ENCODE data around the gene TMEM106A.
A peak's percentile ranks its signal among the peaks of the same experiment; 100 is the strongest.
"Not testable (repeated sequence)": the region's sequence is repeated elsewhere in the genome, so short reads cannot be mapped to it uniquely, and the experiment has no call there.

TMEM106A gene

GRCh38 chr17:43186656-43187055 is 25.0 kb upstream of the TMEM106A start:
- H3K36me3 ChIP-seq (ENCODE audit: control insufficient read depth, insufficient read depth, low read length), result peaks cover 50% of the 10 kb centered on the region
- 88 to 96% methylated on average over 2 of the region's 5 CpGs for WGBS, 2 experiments (ENCODE audit: insufficient coverage in 2 of 2)
- not testable (repeated sequence) for H3K9me3 ChIP-seq (ENCODE audit: control insufficient read depth, low read length); H3K27ac ChIP-seq (ENCODE audit: low read depth, low read length, severe bottlenecking); H3K4me3 ChIP-seq (ENCODE audit: extremely low read depth, insufficient read depth, low read length, poor library complexity, severe bottlenecking); H3K4me1 ChIP-seq (ENCODE audit: control insufficient read depth, insufficient read depth, low read length, poor library complexity, severe bottlenecking)

DNA sequence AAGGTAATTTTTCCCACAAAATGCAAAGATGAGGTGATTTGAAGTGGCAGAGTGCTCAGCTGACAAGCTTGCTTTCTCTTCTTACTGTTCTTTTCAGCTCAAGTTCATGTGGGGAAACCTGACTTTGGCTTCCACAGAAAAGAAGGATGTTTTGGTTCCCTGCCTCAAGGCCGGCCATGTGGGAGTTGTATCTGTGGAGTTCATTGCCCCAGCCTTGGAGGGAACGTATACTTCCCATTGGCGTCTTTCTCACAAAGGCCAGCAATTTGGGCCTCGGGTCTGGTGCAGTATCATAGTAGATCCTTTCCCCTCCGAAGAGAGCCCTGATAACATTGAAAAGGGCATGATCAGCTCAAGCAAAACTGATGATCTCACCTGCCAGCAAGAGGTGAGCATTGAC is 18.4 kb upstream of the TMEM106A start:
- H3K36me3 ChIP-seq (ENCODE audit: control insufficient read depth, insufficient read depth, low read length), result peaks cover 92% of the 10 kb centered on the region

GRCh38 chr17:43199633-43200032 is 12.0 kb upstream of the TMEM106A start:
- H3K4me3 ChIP-seq (ENCODE audit: extremely low read depth, insufficient read depth, low read length, poor library complexity, severe bottlenecking), result no peak overlapping the region
- peaks cover 6% of the 10 kb centered on the region for H3K4me1 ChIP-seq (ENCODE audit: control insufficient read depth, insufficient read depth, low read length, poor library complexity, severe bottlenecking)
- no peak overlapping the region for H3K27ac ChIP-seq (ENCODE audit: low read depth, low read length, severe bottlenecking)
- H3K9me3 ChIP-seq (ENCODE audit: control insufficient read depth, low read length), result no peaks in the 10 kb centered on the region
- 89 to 95% methylated on average over 2 of the region's 2 CpGs for WGBS, 2 experiments (ENCODE audit: insufficient coverage in 2 of 2)
- peaks cover 97% of the 10 kb centered on the region for H3K36me3 ChIP-seq (ENCODE audit: control insufficient read depth, insufficient read depth, low read length)

More for the DNA sequence above, 18.4 kb upstream of the TMEM106A start:
- H3K4me3 ChIP-seq (ENCODE audit: extremely low read depth, insufficient read depth, low read length, poor library complexity, severe bottlenecking), result no peak overlapping the region
- H3K9me3 ChIP-seq (ENCODE audit: control insufficient read depth, low read length), result no peaks in the 10 kb centered on the region
- no peaks in the 10 kb centered on the region for H3K4me1 ChIP-seq (ENCODE audit: control insufficient read depth, insufficient read depth, low read length, poor library complexity, severe bottlenecking)
- WGBS, 2 experiments (ENCODE audit: insufficient coverage in 2 of 2), result 96 to 98% methylated on average over 5 of the region's 5 CpGs
- H3K27ac ChIP-seq (ENCODE audit: low read depth, low read length, severe bottlenecking), result no peak overlapping the region

DNA sequence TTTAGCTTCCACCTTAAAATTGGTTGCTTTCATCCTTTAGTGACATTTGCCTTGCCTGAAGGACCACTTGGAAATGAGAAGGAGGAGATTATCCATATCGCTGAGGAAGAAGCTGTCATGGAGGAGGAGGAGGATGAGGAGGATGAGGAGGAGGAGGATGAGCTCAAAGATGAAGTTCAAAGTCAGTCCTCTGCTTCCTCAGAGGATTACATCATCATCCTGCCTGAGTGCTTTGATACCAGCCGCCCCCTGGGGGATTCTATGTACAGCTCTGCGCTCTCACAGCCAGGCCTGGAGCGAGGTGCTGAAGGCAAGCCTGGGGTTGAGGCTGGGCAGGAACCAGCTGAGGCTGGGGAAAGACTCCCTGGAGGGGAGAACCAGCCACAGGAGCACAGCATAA is 11.5 kb upstream of the TMEM106A start:
- H3K36me3 ChIP-seq (ENCODE audit: control insufficient read depth, insufficient read depth, low read length), result peaks cover 95% of the 10 kb centered on the region
- WGBS, 2 experiments (ENCODE audit: insufficient coverage in 2 of 2), result 91 to 93% methylated on average over 4 of the region's 4 CpGs
- peaks cover 6% of the 10 kb centered on the region for H3K4me1 ChIP-seq (ENCODE audit: control insufficient read depth, insufficient read depth, low read length, poor library complexity, severe bottlenecking)
- H3K27ac ChIP-seq (ENCODE audit: low read depth, low read length, severe bottlenecking), result no peak overlapping the region
- H3K4me3 ChIP-seq (ENCODE audit: extremely low read depth, insufficient read depth, low read length, poor library complexity, severe bottlenecking), result no peak overlapping the region
- no peaks in the 10 kb centered on the region for H3K9me3 ChIP-seq (ENCODE audit: control insufficient read depth, low read length)

DNA sequence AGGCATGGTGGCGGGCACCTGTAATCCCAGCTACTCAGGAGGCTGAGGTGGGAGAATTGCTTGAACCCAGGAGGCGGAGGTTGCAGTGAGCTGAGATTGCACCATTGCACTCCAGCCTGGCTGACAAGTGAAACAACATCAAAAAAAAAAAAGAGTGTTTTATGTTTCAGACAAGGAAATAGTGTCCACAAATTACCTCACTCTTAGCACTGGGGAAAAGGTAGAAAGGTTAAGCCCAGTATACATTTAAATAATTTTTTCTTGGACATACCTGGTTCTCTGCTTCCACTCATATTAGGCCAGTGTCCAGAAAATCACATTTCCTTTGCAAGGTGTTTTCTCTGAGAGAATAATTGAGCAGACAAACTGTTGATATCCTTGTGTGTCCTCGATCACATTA is 8.7 kb upstream of the TMEM106A start:
- H3K4me3 ChIP-seq (ENCODE audit: extremely low read depth, insufficient read depth, low read length, poor library complexity, severe bottlenecking); H3K4me1 ChIP-seq (ENCODE audit: control insufficient read depth, insufficient read depth, low read length, poor library complexity, severe bottlenecking); H3K27ac ChIP-seq (ENCODE audit: low read depth, low read length, severe bottlenecking); H3K9me3 ChIP-seq (ENCODE audit: control insufficient read depth, low read length): not testable (repeated sequence)
- WGBS, 2 experiments (ENCODE audit: insufficient coverage in 2 of 2), result 94 to 100% methylated on average over 2 of the region's 3 CpGs
- H3K36me3 ChIP-seq (ENCODE audit: control insufficient read depth, insufficient read depth, low read length), result peaks cover 76% of the 10 kb centered on the region

DNA sequence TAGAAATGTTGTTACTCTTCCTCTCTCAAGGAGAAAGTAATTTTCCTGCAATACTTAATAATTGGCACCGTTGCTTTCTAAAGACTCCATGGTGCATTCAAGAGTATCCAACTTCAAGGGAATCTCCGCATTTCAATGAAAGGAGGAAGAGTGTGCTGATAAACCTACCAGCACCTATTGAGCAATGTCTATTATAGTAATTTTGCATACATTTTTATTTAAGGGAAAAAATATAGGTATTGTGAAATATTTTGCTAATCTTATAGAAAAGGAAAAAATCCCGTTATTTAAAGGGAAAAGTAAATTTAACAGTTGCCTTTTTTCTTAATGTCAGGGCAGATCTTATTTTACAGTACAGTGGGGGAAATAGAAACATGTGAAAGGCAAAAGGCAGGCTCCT is 1.1 kb upstream of the TMEM106A start:
- H3K4me3 ChIP-seq (ENCODE audit: extremely low read depth, insufficient read depth, low read length, poor library complexity, severe bottlenecking), result no peak overlapping the region
- peaks cover 12% of the 10 kb centered on the region for H3K4me1 ChIP-seq (ENCODE audit: control insufficient read depth, insufficient read depth, low read length, poor library complexity, severe bottlenecking)
- peaks cover 36% of the 10 kb centered on the region for H3K36me3 ChIP-seq (ENCODE audit: control insufficient read depth, insufficient read depth, low read length)
- no peak overlapping the region for H3K27ac ChIP-seq (ENCODE audit: low read depth, low read length, severe bottlenecking)
- no peaks in the 10 kb centered on the region for H3K9me3 ChIP-seq (ENCODE audit: control insufficient read depth, low read length)
- 91 to 100% methylated on average over 1 of the region's 3 CpGs for WGBS, 2 experiments (ENCODE audit: insufficient coverage in 2 of 2)

GRCh38 chr17:43211123-43211479 is 574 bp upstream of the TMEM106A start:
- H3K36me3 ChIP-seq (ENCODE audit: control insufficient read depth, insufficient read depth, low read length), result peaks cover 42% of the 10 kb centered on the region
- H3K9me3 ChIP-seq (ENCODE audit: control insufficient read depth, low read length), result no peaks in the 10 kb centered on the region
- peak overlapping the region; percentile 81 for H3K27ac ChIP-seq (ENCODE audit: low read depth, low read length, severe bottlenecking)
- peak overlapping the region; percentile 62 for H3K4me3 ChIP-seq (ENCODE audit: extremely low read depth, insufficient read depth, low read length, poor library complexity, severe bottlenecking)
- WGBS, 2 experiments (ENCODE audit: insufficient coverage in 2 of 2), result 100% methylated on average over 1 to 2 of the region's 2 CpGs
- H3K4me1 ChIP-seq (ENCODE audit: control insufficient read depth, insufficient read depth, low read length, poor library complexity, severe bottlenecking), result peaks cover 12% of the 10 kb centered on the region

DNA sequence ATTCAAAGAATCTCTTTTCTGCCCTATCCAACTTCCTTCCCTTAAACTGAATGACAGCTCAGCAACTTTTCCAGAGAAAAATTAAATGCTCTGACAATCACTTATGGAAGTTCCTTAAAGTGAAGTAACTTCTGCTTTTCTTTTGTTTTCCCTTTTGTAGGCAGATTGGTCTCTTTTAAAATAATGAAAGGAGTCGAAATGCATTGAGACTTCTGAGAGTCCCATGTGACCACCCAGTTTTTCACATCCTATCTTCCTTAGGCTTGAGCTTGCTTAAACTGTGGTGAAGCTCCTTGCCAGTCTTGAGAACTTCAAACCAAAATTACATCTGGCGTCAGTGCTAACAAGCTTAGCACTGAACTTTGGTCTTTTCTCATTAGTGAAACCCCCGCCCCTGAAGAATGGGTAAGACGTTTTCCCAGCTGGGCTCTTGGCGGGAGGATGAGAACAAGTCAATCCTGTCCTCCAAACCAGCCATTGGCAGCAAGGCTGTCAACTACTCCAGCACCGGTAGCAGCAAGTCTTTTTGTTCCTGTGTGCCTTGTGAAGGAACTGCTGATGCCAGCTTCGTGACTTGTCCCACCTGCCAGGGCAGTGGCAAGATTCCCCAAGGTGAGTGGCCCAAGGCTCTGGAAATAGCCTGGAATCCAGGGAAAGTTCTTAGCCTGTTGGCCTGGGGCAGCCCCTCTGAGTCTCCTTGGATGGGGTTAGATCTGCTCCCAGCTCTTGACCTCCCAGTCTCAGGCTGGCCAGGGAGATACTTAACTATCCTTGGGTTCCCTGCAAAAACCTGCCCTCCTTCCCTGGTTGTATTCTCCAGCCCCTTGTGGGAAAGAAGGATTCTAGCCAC is 1.2 kb downstream of the TMEM106A start:
- Histone ChIP-seq H3K4me3 (ENCODE audit: extremely low read depth, insufficient read depth, low read length, poor library complexity, severe bottlenecking) (peak overlapping the region; percentile 62), H3K36me3 (ENCODE audit: control insufficient read depth, insufficient read depth, low read length) (peaks cover 44% of the 10 kb centered on the region), H3K27ac (ENCODE audit: low read depth, low read length, severe bottlenecking) (peak overlapping the region; percentile 45), H3K4me1 (ENCODE audit: control insufficient read depth, insufficient read depth, low read length, poor library complexity, severe bottlenecking) (peaks cover 12% of the 10 kb centered on the region), H3K9me3 (ENCODE audit: control insufficient read depth, low read length) (no peaks in the 10 kb centered on the region)
- 91 to 95% methylated on average over 5 to 6 of the region's 7 CpGs for WGBS, 2 experiments (ENCODE audit: insufficient coverage in 2 of 2)

GRCh38 chr17:43213545-43213944 is 1.9 kb downstream of the TMEM106A start:
- Histone ChIP-seq H3K36me3 (ENCODE audit: control insufficient read depth, insufficient read depth, low read length) (peaks cover 43% of the 10 kb centered on the region), H3K4me3 (ENCODE audit: extremely low read depth, insufficient read depth, low read length, poor library complexity, severe bottlenecking) (no peak overlapping the region)
- WGBS, 2 experiments (ENCODE audit: insufficient coverage in 2 of 2), result 100% methylated on average over 1 of the region's 2 CpGs

DNA sequence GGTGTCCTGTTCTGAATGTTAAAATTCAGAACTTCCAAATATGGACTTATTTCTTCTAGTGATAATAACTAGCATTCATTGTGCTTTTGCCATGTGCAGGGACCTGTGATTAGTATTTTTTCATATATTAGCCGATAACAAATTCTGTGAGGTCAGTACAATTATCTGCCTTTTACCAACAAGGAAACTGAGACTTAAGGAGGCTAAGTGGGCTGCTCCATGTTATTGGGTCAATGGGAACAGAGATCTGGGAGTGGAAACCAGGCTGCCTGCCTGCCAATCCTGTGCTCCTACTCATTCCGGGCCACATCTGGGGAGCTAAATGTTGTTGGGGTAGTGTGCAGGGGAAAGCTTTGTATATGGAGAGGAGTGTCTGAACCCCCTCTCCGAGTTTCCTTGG is 3.7 kb downstream of the TMEM106A start:
- H3K9me3 ChIP-seq (ENCODE audit: control insufficient read depth, low read length), result no peaks in the 10 kb centered on the region
- 93 to 100% methylated on average over 1 to 2 of the region's 3 CpGs for WGBS, 2 experiments (ENCODE audit: insufficient coverage in 2 of 2)

More at GRCh38 chr17:43213545-43213944, 1.9 kb downstream of the TMEM106A start:
- Histone ChIP-seq H3K9me3 (ENCODE audit: control insufficient read depth, low read length) (no peaks in the 10 kb centered on the region), H3K27ac (ENCODE audit: low read depth, low read length, severe bottlenecking) (no peak overlapping the region), H3K4me1 (ENCODE audit: control insufficient read depth, insufficient read depth, low read length, poor library complexity, severe bottlenecking) (peaks cover 12% of the 10 kb centered on the region)

DNA sequence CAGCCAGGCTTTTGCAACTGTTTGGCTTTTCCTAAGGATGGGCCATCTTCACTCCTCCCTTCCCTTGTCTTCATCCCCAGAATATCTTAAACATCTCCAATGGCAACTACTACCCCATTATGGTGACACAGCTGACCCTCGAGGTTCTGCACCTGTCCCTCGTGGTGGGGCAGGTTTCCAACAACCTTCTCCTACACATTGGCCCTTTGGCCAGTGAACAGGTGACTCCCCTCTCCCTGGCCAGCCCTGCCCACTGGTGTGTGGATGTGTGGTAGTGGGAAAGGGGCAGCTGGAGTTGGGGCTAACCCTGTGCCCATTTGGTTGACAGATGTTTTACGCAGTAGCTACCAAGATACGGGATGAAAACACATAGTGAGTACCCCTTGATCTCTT is 4.7 kb downstream of the TMEM106A start:
- Histone ChIP-seq H3K4me1 (ENCODE audit: control insufficient read depth, insufficient read depth, low read length, poor library complexity, severe bottlenecking) (peaks cover 7% of the 10 kb centered on the region), H3K27ac (ENCODE audit: low read depth, low read length, severe bottlenecking) (no peak overlapping the region), H3K36me3 (ENCODE audit: control insufficient read depth, insufficient read depth, low read length) (peaks cover 39% of the 10 kb centered on the region), H3K9me3 (ENCODE audit: control insufficient read depth, low read length) (no peaks in the 10 kb centered on the region), H3K4me3 (ENCODE audit: extremely low read depth, insufficient read depth, low read length, poor library complexity, severe bottlenecking) (no peak overlapping the region)
- WGBS, 2 experiments (ENCODE audit: insufficient coverage in 2 of 2), result 94 to 96% methylated on average over 3 of the region's 4 CpGs

More for the DNA sequence above, 3.7 kb downstream of the TMEM106A start:
- no peak overlapping the region for H3K27ac ChIP-seq (ENCODE audit: low read depth, low read length, severe bottlenecking)
- peaks cover 39% of the 10 kb centered on the region for H3K36me3 ChIP-seq (ENCODE audit: control insufficient read depth, insufficient read depth, low read length)
- peaks cover 12% of the 10 kb centered on the region for H3K4me1 ChIP-seq (ENCODE audit: control insufficient read depth, insufficient read depth, low read length, poor library complexity, severe bottlenecking)
- no peak overlapping the region for H3K4me3 ChIP-seq (ENCODE audit: extremely low read depth, insufficient read depth, low read length, poor library complexity, severe bottlenecking)
